Lung (tissue), 12 donors: ENCODE results near the gene ERAP2. TPM values are rescaled to one million over a fixed set of nuclear protein-coding genes. Genes with fewer than 3 reads are reported as not detected.

Source experiments
- ATAC-seq: fragments of 200-7000 bp; cut with Tn5 transposase; one replicate; pipeline ENCODE4 v1.9.1; 2020; ENCODE audit warnings: moderate number of reproducible peaks; ENCODE audit not compliant: insufficient read depth, low FRiP score
- DNase-seq, 3 donors: peaks; one replicate each; pipeline ENCODE4 v3.0.0-alpha.2; 2013 to 2017
- H3K27ac ChIP-seq, 2 donors: one replicate each; pipeline ENCODE4 v1.5.1; 2013; ENCODE audit warnings: mild to moderate bottlenecking in 2 of 2, moderate library complexity in 2 of 2, control low read depth in 1 of 2, inconsistent platforms in 1 of 2, low read depth in 1 of 2, low read length in 1 of 2
- H3K27me3 ChIP-seq, 3 donors: one replicate each; pipeline ENCODE4 v1.5.1; 2013; ENCODE audit warnings: low read length in 2 of 3; ENCODE audit not compliant: control insufficient read depth in 3 of 3, insufficient read depth in 3 of 3
- H3K36me3 ChIP-seq, 4 donors: one replicate each; pipeline ENCODE4 v1.5.1; 2013; ENCODE audit warnings: low read length in 4 of 4, mild to moderate bottlenecking in 1 of 4, moderate library complexity in 1 of 4; ENCODE audit not compliant: control insufficient read depth in 4 of 4, insufficient read depth in 4 of 4
- H3K4me1 ChIP-seq, 5 donors: one replicate each; pipeline ENCODE4 v1.5.1; 2013; ENCODE audit warnings: low read length in 5 of 5, mild to moderate bottlenecking in 2 of 5, moderate library complexity in 1 of 5; ENCODE audit not compliant: control insufficient read depth in 5 of 5, insufficient read depth in 5 of 5
- H3K4me3 ChIP-seq: one replicate; pipeline ENCODE4 v1.5.1; 2013; ENCODE audit warnings: mild to moderate bottlenecking, control low read depth, moderate library complexity
- H3K9ac ChIP-seq, 2 donors: one replicate each; pipeline ENCODE4 v1.5.1; 2013; ENCODE audit warnings: low read length in 2 of 2, control low read depth in 1 of 2; ENCODE audit not compliant: insufficient read depth in 1 of 2
- H3K9me3 ChIP-seq, 4 donors: one replicate each; pipeline ENCODE4 v1.5.1; 2013; ENCODE audit warnings: low read length in 3 of 4, mild to moderate bottlenecking in 1 of 4, moderate library complexity in 1 of 4; ENCODE audit not compliant: control insufficient read depth in 4 of 4, insufficient read depth in 3 of 4
- CTCF ChIP-seq: IDR thresholded peaks from 2 replicates; pipeline ENCODE4 v1.5.1; 2012; ENCODE audit warnings: mild to moderate bottlenecking; ENCODE audit errors: control extremely low read depth, extremely low read depth
- WGBS, 2 donors: extraction: QIAGEN DNeasy Blood & Tissue Kit; methylation state at CpG; one replicate each; pipeline ENCODE4 v1.1.7; 2013; 5-methylcytosine and 5-hydroxymethylcytosine counted together
- polyA plus RNA-seq, 2 donors: library from polyadenylated mRNA; stranded (reverse); fragments of 200-250 nt; gene quantifications; one replicate each; pipeline ENCODE4 v1.2.1, GENCODE V29; 2013
- total RNA-seq, 2 donors: library from RNA; depleted of rRNA in 1 of 2; stranded (reverse); fragments of >200 nt in 1 of 2; gene quantifications; one replicate each; pipeline ENCODE4 v1.2.1, GENCODE V29; 2014 to 2021
- donor health status: control.
- donor health status: control.
- donor health status: Bipolar disorder and iron deficiency.
- donor health status: healthy.
- donor health status: DM: yes; HTN: yes; CAD: no.

ERAP2 gene
- total and polyA plus RNA-seq, 4 donors: 2.8 to 19.8 (median 8.2) TPM

DNA sequence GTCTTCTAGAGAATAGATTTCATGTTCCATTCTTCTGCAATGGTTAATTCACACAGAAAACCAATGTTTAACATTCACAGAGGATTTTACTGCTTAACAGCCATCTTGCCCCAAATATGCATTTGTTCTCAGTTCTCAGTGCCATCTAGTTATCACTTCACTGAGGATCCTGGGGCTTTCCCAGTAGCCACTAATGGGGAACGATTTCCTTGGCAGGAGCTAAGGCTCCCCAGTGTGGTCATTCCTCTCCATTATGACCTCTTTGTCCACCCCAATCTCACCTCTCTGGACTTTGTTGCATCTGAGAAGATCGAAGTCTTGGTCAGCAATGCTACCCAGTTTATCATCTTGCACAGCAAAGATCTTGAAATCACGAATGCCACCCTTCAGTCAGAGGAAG, 3.4 kb downstream of the ERAP2 start:
- TF ChIP-seq CTCF: no peak
- peaks cover 0 to 7% (median under 1%) of the 10 kb centered on the region in 4 donors for H3K36me3 ChIP-seq
- 77 to 80% methylated on average over 3 of the region's 3 CpGs for WGBS, 2 donors
- H3K9ac ChIP-seq: no peak overlapping the region
- H3K4me1 ChIP-seq: peaks cover 0 to 13% (median 7%) of the 10 kb centered on the region in 5 donors
- ATAC-seq (no peak), DNase-seq (no peak)
- no peak overlapping the region for H3K4me3 ChIP-seq
- no peaks in the 10 kb centered on the region for H3K27me3 ChIP-seq
- no peak overlapping the region for H3K27ac ChIP-seq
- H3K9me3 ChIP-seq: no peaks in the 10 kb centered on the region

DNA sequence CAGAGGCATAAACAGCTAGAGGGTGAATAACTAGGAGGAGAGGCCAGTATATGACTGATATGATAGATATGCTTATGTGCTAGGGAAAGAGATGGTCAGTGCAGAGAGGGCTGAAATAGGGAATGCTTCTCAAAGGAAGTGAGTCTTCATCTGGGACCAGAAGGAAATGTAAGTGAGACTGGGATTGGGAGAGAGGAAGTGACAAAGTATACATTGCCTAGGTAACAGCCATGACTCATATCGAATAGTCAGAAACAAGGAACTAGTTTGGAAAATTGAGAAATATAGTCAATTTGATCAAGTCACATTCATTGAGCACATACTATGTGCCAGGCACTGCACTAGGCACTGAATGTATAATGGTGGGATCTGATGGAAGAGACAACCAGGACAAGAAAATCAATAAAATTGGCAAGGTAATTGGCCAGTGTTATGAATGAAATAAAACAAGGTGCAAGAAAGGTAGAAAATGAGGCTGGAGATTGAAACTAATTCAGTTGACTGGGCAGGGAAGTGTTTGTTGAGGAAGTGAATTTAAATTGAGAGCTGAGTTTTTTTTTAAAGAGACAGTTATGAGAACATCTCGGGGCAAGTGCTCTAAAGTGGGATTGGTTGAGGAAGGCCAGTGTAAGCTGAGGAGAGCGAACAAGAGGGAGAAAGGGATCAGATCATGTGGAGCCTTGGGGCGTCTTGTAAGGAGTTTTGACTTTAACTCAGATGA, 4.3 kb downstream of the ERAP2 start:
- no peak for TF ChIP-seq CTCF
- peak; percentile 22 for ATAC-seq
- H3K9me3 ChIP-seq: no peaks in the 10 kb centered on the region
- 69 to 82% methylated on average over 4 of the region's 4 CpGs for WGBS, 2 donors
- no peak overlapping the region for H3K27ac ChIP-seq
- peaks cover 0 to 12% (median 6%) of the 10 kb centered on the region in 5 donors for H3K4me1 ChIP-seq
- H3K36me3 ChIP-seq: peaks cover 0 to 10% (median under 1%) of the 10 kb centered on the region in 4 donors
- H3K9ac ChIP-seq: no peak overlapping the region
- no peaks in the 10 kb centered on the region for H3K27me3 ChIP-seq
- no peak overlapping the region for H3K4me3 ChIP-seq
- DNase-seq: no peak

DNA sequence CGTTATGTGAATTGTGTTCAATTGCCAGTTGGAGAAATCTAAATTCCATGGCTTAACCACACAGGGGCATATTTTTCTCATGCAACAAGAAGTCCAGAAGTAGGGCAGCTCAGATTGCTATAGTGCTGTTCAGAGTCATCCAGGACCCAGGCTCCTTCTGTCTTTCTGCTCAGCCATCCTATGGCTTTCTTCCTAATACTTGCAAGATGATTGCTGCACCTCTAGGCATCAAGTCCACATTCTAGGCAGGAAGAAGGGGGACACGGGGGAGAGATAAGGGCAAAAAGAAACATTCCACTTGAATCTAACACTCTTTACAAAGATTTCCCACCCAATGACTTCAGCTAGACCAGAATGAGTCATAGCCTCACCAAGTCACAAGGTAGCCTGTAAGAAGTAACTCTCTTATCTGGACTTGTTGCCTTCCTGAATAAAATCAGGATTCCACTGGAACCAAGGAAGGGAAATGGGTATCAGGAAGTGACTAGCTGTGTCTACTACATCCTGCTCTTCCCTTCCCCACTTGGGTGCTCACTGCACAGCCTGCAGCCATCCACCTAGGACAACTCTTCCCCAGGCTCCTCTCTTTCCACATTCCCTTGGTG, 5.3 kb downstream of the ERAP2 start:
- Histone ChIP-seq H3K4me1 (peaks cover 0 to 10% (median 0%) of the 10 kb centered on the region in 5 donors), H3K9me3 (no peaks in the 10 kb centered on the region), H3K9ac (no peak overlapping the region), H3K27ac (no peak overlapping the region), H3K4me3 (no peak overlapping the region), H3K27me3 (no peaks in the 10 kb centered on the region), H3K36me3 (peaks cover 0 to 10% (median 3%) of the 10 kb centered on the region in 4 donors)
- WGBS, 2 donors: 58 to 73% methylated on average over 2 of the region's 2 CpGs
- ATAC-seq (no peak), DNase-seq (no peak)
- TF ChIP-seq CTCF: no peak
